H9 (cell line): Measurements from ENCODE around the gene CARM1. TPM values are rescaled to one million over a fixed set of nuclear protein-coding genes. Genes with fewer than 3 reads are reported as not detected.

Experiments
- DNase-seq: peaks from one replicate; pipeline ENCODE4 v3.0.0-alpha.2; 2017
- H2AFZ ChIP-seq: one replicate; pipeline ENCODE4 v1.6.1; 2013; ENCODE audit warnings: mild to moderate bottlenecking, low read length, control low read depth, moderate library complexity
- H2AK5ac ChIP-seq: 2 replicates; pipeline ENCODE4 v1.6.1; 2013; ENCODE audit warnings: low read length, control low read depth, mixed read lengths; ENCODE audit not compliant: insufficient read length
- H2BK120ac ChIP-seq: one replicate; pipeline ENCODE4 v1.6.1; 2013; ENCODE audit warnings: low read depth, mild to moderate bottlenecking, low read length, control low read depth, inconsistent platforms; ENCODE audit not compliant: poor library complexity, severe bottlenecking
- H2BK12ac ChIP-seq: 2 replicates; pipeline ENCODE4 v1.6.1; 2013; ENCODE audit warnings: low read length, control low read depth, mixed read lengths, low read depth; ENCODE audit not compliant: insufficient read length
- H2BK15ac ChIP-seq: 2 replicates; pipeline ENCODE4 v1.6.1; 2013; ENCODE audit warnings: low read depth, low read length, control low read depth
- H2BK20ac ChIP-seq: one replicate; pipeline ENCODE4 v1.6.1; 2013; ENCODE audit warnings: low read depth, mild to moderate bottlenecking, low read length, control low read depth, inconsistent platforms; ENCODE audit not compliant: poor library complexity, severe bottlenecking
- H2BK5ac ChIP-seq: 2 replicates; pipeline ENCODE4 v1.6.1; 2013; ENCODE audit warnings: low read length, control low read depth, mixed read lengths; ENCODE audit not compliant: insufficient read length
- H3K14ac ChIP-seq: 2 replicates; pipeline ENCODE4 v1.6.1; 2013; ENCODE audit warnings: low read length, control low read depth; ENCODE audit not compliant: insufficient read depth
- H3K18ac ChIP-seq: 2 replicates; pipeline ENCODE4 v1.6.1; 2013; ENCODE audit warnings: low read depth, mild to moderate bottlenecking, mixed read lengths, low read length, control low read depth; ENCODE audit not compliant: insufficient read length
- H3K23ac ChIP-seq: 2 replicates; pipeline ENCODE4 v1.6.1; 2013; ENCODE audit warnings: low read length, control low read depth, mixed read lengths, low read depth; ENCODE audit not compliant: insufficient read length
- H3K23me2 ChIP-seq: 2 replicates; pipeline ENCODE4 v1.6.1; 2013; ENCODE audit warnings: low read depth, mild to moderate bottlenecking, mixed read lengths, low read length, control low read depth; ENCODE audit not compliant: insufficient read length, poor library complexity, severe bottlenecking
- H3K27ac ChIP-seq: 2 replicates; pipeline ENCODE4 v1.5.1; 2013; ENCODE audit warnings: low read length, control low read depth, mixed read lengths, low read depth; ENCODE audit not compliant: insufficient read length
- H3K27me3 ChIP-seq: 2 replicates; pipeline ENCODE4 v1.6.1; 2013; ENCODE audit warnings: low read length, control low read depth, inconsistent platforms; ENCODE audit not compliant: insufficient read depth
- H3K4ac ChIP-seq: 2 replicates; pipeline ENCODE4 v1.6.1; 2013; ENCODE audit warnings: low read depth, mild to moderate bottlenecking, control low read depth, inconsistent platforms, low read length, moderate library complexity
- H3K4me1 ChIP-seq: 2 replicates; pipeline ENCODE4 v1.6.1; 2013; ENCODE audit warnings: low read length, control low read depth, inconsistent platforms; ENCODE audit not compliant: insufficient read depth
- H3K4me2 ChIP-seq: 2 replicates; pipeline ENCODE4 v1.6.1; 2013; ENCODE audit warnings: low read length, control low read depth, mixed read lengths; ENCODE audit not compliant: insufficient read length, insufficient read depth
- H3K56ac ChIP-seq: 2 replicates; pipeline ENCODE4 v1.6.1; 2013; ENCODE audit warnings: low read depth, mild to moderate bottlenecking, mixed read lengths, low read length, control low read depth; ENCODE audit not compliant: insufficient read length
- H3K79me1 ChIP-seq: 2 replicates; pipeline ENCODE4 v1.6.1; 2013; ENCODE audit warnings: low read depth, mild to moderate bottlenecking, moderate library complexity, low read length, control low read depth, inconsistent platforms; ENCODE audit not compliant: insufficient read depth, poor library complexity, severe bottlenecking
- H3K79me2 ChIP-seq: 2 replicates; pipeline ENCODE4 v1.6.1; 2013; ENCODE audit warnings: low read length, control low read depth, inconsistent platforms; ENCODE audit not compliant: insufficient read depth
- H3K9ac ChIP-seq: 2 replicates; pipeline ENCODE4 v1.6.1; 2013; ENCODE audit warnings: low read length, control low read depth, mixed read lengths; ENCODE audit not compliant: insufficient read length; ENCODE audit errors: extremely low read depth
- H3K9me3 ChIP-seq: one replicate; pipeline ENCODE4 v1.6.1; 2013; ENCODE audit warnings: low read depth, low read length, inconsistent platforms; ENCODE audit not compliant: control insufficient read depth
- H3T11ph ChIP-seq: one replicate; pipeline ENCODE4 v1.6.1; 2013; ENCODE audit warnings: mild to moderate bottlenecking, low read length, control low read depth, inconsistent platforms
- H4K20me1 ChIP-seq: one replicate; pipeline ENCODE4 v1.6.1; 2013; ENCODE audit not compliant: control insufficient read depth, insufficient read length, insufficient read depth
- H4K5ac ChIP-seq: 2 replicates; pipeline ENCODE4 v1.6.1; 2013; ENCODE audit warnings: low read depth, mild to moderate bottlenecking, mixed read lengths, low read length, control low read depth; ENCODE audit not compliant: insufficient read length
- H4K8ac ChIP-seq: replicated peaks from 2 replicates; pipeline ENCODE4 v1.6.1; 2013; ENCODE audit warnings: low read length, control low read depth, mixed read lengths, low read depth; ENCODE audit not compliant: insufficient read length
- H4K91ac ChIP-seq: 2 replicates; pipeline ENCODE4 v1.6.1; 2013; ENCODE audit warnings: low read depth, mild to moderate bottlenecking, moderate library complexity, mixed read lengths, low read length, control low read depth; ENCODE audit not compliant: insufficient read length
- H3K27ac Mint-ChIP-seq, 3 experiments: 2 replicates in 2 of 3; 3 replicates in 1 of 3; pipeline ENCODE4 v1.8.0; 2020 to 2021; ENCODE audit warnings: mixed read lengths in 3 of 3, mild to moderate bottlenecking in 1 of 3, moderate library complexity in 1 of 3
- H3K27me3 Mint-ChIP-seq: 2 replicates; pipeline ENCODE4 v1.8.0; 2021; ENCODE audit warnings: low read depth, mild to moderate bottlenecking, moderate library complexity, mixed read lengths
- H3K36me3 Mint-ChIP-seq, 3 experiments: 2 replicates in 2 of 3; 3 replicates in 1 of 3; pipeline ENCODE4 v1.8.0; 2020 to 2021; ENCODE audit warnings: low read depth in 3 of 3, mixed read lengths in 3 of 3; ENCODE audit not compliant: insufficient read depth in 1 of 3
- H3K4me1 Mint-ChIP-seq, 2 experiments: 2 replicates each; pipeline ENCODE4 v1.8.0; 2020; ENCODE audit warnings: mixed read lengths in 2 of 2
- H3K4me3 Mint-ChIP-seq, 2 experiments: 2 replicates in 1 of 2; 3 replicates in 1 of 2; pipeline ENCODE4 v1.8.0; 2020 to 2021; ENCODE audit warnings: mild to moderate bottlenecking in 2 of 2, mixed read lengths in 2 of 2, moderate library complexity in 1 of 2
- H3K9me3 Mint-ChIP-seq, 2 experiments: 2 replicates in 1 of 2; 3 replicates in 1 of 2; pipeline ENCODE4 v1.8.0; 2020; ENCODE audit warnings: mild to moderate bottlenecking in 2 of 2, mixed read lengths in 2 of 2, moderate library complexity in 1 of 2
- CTCF ChIP-seq: fragments of 200-600 bp; sonication (generic); conservative IDR thresholded peaks from 3 replicates; pipeline ENCODE4 v1.8.0; 2021; ENCODE audit warnings: antibody characterized with exemption, mild to moderate bottlenecking
- WGBS: extraction: QIAGEN DNeasy Blood & Tissue Kit; methylation state at CpG from one replicate; pipeline ENCODE4 v1.1.7; 2013; ENCODE audit warnings: missing lambda C conversion rate, low lambda C conversion rate, mixed read lengths; ENCODE audit not compliant: insufficient read length; ENCODE audit errors: extremely low coverage; 5-methylcytosine and 5-hydroxymethylcytosine counted together
- total RNA-seq: library from RNA; stranded (reverse); gene quantifications from 2 replicates; pipeline ENCODE4 v1.2.1, GENCODE V29; 2021

Gene CARM1
- total RNA-seq, 1 experiment from 2014 or later = 111 TPM

GRCh38 chr19:10920288-10920655 lies 48.9 kb downstream of the CARM1 start:
- H3K4me3 Mint-ChIP-seq = no peak overlapping the region
- H3K23ac ChIP-seq = no peak overlapping the region
- no peak overlapping the region for H2BK15ac ChIP-seq
- no peak overlapping the region for H2BK120ac ChIP-seq
- no peak overlapping the region for H2BK20ac ChIP-seq
- H4K5ac ChIP-seq = no peak overlapping the region
- H3K9ac ChIP-seq = no peak overlapping the region
- H3K4ac ChIP-seq = no peak overlapping the region
- H3K9me3 Mint-ChIP-seq = no peaks in the 10 kb centered on the region
- H3K27ac ChIP-seq = no peak overlapping the region
- no peak overlapping the region for H2AFZ ChIP-seq
- H4K8ac ChIP-seq = no peak overlapping the region
- no peaks in the 10 kb centered on the region for H3K4me1 ChIP-seq
- no peak overlapping the region for H3K18ac ChIP-seq
- H3K56ac ChIP-seq = no peak overlapping the region
- H3K14ac ChIP-seq = no peak overlapping the region
- H3K79me1 ChIP-seq = no peaks in the 10 kb centered on the region
- no peak overlapping the region for H2BK5ac ChIP-seq
- peaks cover 9 to 66% (median 54%) of the 10 kb centered on the region in 3 experiments; a peak in 6 of 7 replicates for H3K36me3 Mint-ChIP-seq
- H3K79me2 ChIP-seq = no peaks in the 10 kb centered on the region
- no peak overlapping the region for H3K4me2 ChIP-seq
- no peaks in the 10 kb centered on the region for H4K20me1 ChIP-seq
- no CpG with 5 or more reads among the region's 10 CpGs for WGBS
- no peak overlapping the region for H3K27ac Mint-ChIP-seq
- H3K23me2 ChIP-seq = no peaks in the 10 kb centered on the region
- no peaks in the 10 kb centered on the region for H3K27me3 ChIP-seq
- no peaks in the 10 kb centered on the region for H3K4me1 Mint-ChIP-seq
- DNase-seq = no peak
- no peaks in the 10 kb centered on the region for H3K9me3 ChIP-seq
- H2BK12ac ChIP-seq = no peak overlapping the region
- H2AK5ac ChIP-seq = no peak overlapping the region
- no peak for TF ChIP-seq CTCF
- no peaks in the 10 kb centered on the region for H3K27me3 Mint-ChIP-seq
- H3T11ph ChIP-seq = no peak overlapping the region
- H4K91ac ChIP-seq = no peak overlapping the region
